ENCODE results near the gene CHKB.
"Not testable (repeated sequence)": the region's sequence is repeated elsewhere in the genome, so short reads cannot be mapped to it uniquely, and the experiment has no call there.

GRCh38 chr22:50533856-50534711 is 48.6 kb downstream of the CHKB start:
- not testable (repeated sequence) for TF ChIP-seq POLR2A (IDR thresholded peaks at IDR 0.05); EP300 (IDR thresholded peaks at IDR 0.05; ENCODE audit: low read depth)
- TF ChIP-seq POLR2AphosphoS5 (IDR thresholded peaks at IDR 0.05): peak in 1 of 3 donors; percentile 45
- TF ChIP-seq, protein P1, sequence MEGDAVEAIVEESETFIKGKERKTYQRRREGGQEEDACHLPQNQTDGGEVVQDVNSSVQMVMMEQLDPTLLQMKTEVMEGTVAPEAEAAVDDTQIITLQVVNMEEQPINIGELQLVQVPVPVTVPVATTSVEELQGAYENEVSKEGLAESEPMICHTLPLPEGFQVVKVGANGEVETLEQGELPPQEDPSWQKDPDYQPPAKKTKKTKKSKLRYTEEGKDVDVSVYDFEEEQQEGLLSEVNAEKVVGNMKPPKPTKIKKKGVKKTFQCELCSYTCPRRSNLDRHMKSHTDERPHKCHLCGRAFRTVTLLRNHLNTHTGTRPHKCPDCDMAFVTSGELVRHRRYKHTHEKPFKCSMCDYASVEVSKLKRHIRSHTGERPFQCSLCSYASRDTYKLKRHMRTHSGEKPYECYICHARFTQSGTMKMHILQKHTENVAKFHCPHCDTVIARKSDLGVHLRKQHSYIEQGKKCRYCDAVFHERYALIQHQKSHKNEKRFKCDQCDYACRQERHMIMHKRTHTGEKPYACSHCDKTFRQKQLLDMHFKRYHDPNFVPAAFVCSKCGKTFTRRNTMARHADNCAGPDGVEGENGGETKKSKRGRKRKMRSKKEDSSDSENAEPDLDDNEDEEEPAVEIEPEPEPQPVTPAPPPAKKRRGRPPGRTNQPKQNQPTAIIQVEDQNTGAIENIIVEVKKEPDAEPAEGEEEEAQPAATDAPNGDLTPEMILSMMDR (IDR thresholded peaks at IDR 0.05): not testable (repeated sequence)

Data from transverse colon (tissue), 4 donors.